ENCODE results near the gene MYO7A.

The MYO7A gene

GRCh38 chr11:77212314-77213007 is 84.4 kb downstream of the MYO7A start:
- Histone ChIP-seq H3K4me1 (ENCODE audit: control insufficient read depth in 5 of 5, insufficient read depth in 5 of 5, low read length in 5 of 5) (peaks cover 2 to 9% (median 8%) of the 10 kb centered on the region in 5 donors), H3K9me3 (ENCODE audit: control insufficient read depth in 5 of 5, low read length in 5 of 5) (no peaks in the 10 kb centered on the region), H3K9ac (ENCODE audit: low read length in 5 of 5) (no peak overlapping the region), H3K27ac (ENCODE audit: low read depth, low read length) (no peak overlapping the region), H3K36me3 (ENCODE audit: control insufficient read depth in 5 of 5, insufficient read depth in 5 of 5, low read length in 5 of 5) (peaks cover 0 to 55% (median 24%) of the 10 kb centered on the region in 5 donors), H3K27me3 (ENCODE audit: control insufficient read depth in 5 of 5, insufficient read depth in 4 of 5, low read length in 5 of 5) (no peaks in the 10 kb centered on the region), H3K4me3 (ENCODE audit: low read depth in 1 of 5, low read length in 5 of 5) (no peak overlapping the region)

GRCh38 chr11:77213029-77213579 is 85.1 kb downstream of the MYO7A start:
- no peaks in the 10 kb centered on the region for H3K27me3 ChIP-seq (ENCODE audit: control insufficient read depth in 5 of 5, insufficient read depth in 4 of 5, low read length in 5 of 5)
- H3K4me1 ChIP-seq (ENCODE audit: control insufficient read depth in 5 of 5, insufficient read depth in 5 of 5, low read length in 5 of 5), result peaks cover 1 to 4% (median 2%) of the 10 kb centered on the region in 5 donors
- peaks cover 0 to 55% (median 24%) of the 10 kb centered on the region in 5 donors for H3K36me3 ChIP-seq (ENCODE audit: control insufficient read depth in 5 of 5, insufficient read depth in 5 of 5, low read length in 5 of 5)
- no peak overlapping the region for H3K27ac ChIP-seq (ENCODE audit: low read depth, low read length)
- H3K9ac ChIP-seq (ENCODE audit: low read length in 5 of 5), result no peak overlapping the region
- no peak overlapping the region for H3K4me3 ChIP-seq (ENCODE audit: low read depth in 1 of 5, low read length in 5 of 5)
- H3K9me3 ChIP-seq (ENCODE audit: control insufficient read depth in 5 of 5, low read length in 5 of 5), result no peaks in the 10 kb centered on the region

- no peaks in the 10 kb centered on the region for H3K4me1 ChIP-seq (ENCODE audit: control insufficient read depth in 5 of 5, insufficient read depth in 5 of 5, low read length in 5 of 5)
- H3K9ac ChIP-seq (ENCODE audit: low read length in 5 of 5), result no peak overlapping the region
- peaks cover 0 to 52% (median 24%) of the 10 kb centered on the region in 5 donors for H3K36me3 ChIP-seq (ENCODE audit: control insufficient read depth in 5 of 5, insufficient read depth in 5 of 5, low read length in 5 of 5)
- no peak overlapping the region for H3K27ac ChIP-seq (ENCODE audit: low read depth, low read length)
- H3K9me3 ChIP-seq (ENCODE audit: control insufficient read depth in 5 of 5, low read length in 5 of 5), result no peaks in the 10 kb centered on the region
- H3K27me3 ChIP-seq (ENCODE audit: control insufficient read depth in 5 of 5, insufficient read depth in 4 of 5, low read length in 5 of 5), result no peaks in the 10 kb centered on the region
- H3K4me3 ChIP-seq (ENCODE audit: low read depth in 1 of 5, low read length in 5 of 5), result no peak overlapping the region
These were observed 85.8 kb downstream of the MYO7A start for GRCh38 chr11:77213589-77214428.

GRCh38 chr11:77214557-77214956 is 86.5 kb downstream of the MYO7A start:
- Histone ChIP-seq H3K4me3 (ENCODE audit: low read depth in 1 of 5, low read length in 5 of 5) (no peak overlapping the region), H3K9me3 (ENCODE audit: control insufficient read depth in 5 of 5, low read length in 5 of 5) (no peaks in the 10 kb centered on the region), H3K4me1 (ENCODE audit: control insufficient read depth in 5 of 5, insufficient read depth in 5 of 5, low read length in 5 of 5) (no peaks in the 10 kb centered on the region), H3K27me3 (ENCODE audit: control insufficient read depth in 5 of 5, insufficient read depth in 4 of 5, low read length in 5 of 5) (no peaks in the 10 kb centered on the region), H3K36me3 (ENCODE audit: control insufficient read depth in 5 of 5, insufficient read depth in 5 of 5, low read length in 5 of 5) (peaks cover 0 to 48% (median 24%) of the 10 kb centered on the region in 5 donors), H3K27ac (ENCODE audit: low read depth, low read length) (no peak overlapping the region), H3K9ac (ENCODE audit: low read length in 5 of 5) (no peak overlapping the region)

DNA sequence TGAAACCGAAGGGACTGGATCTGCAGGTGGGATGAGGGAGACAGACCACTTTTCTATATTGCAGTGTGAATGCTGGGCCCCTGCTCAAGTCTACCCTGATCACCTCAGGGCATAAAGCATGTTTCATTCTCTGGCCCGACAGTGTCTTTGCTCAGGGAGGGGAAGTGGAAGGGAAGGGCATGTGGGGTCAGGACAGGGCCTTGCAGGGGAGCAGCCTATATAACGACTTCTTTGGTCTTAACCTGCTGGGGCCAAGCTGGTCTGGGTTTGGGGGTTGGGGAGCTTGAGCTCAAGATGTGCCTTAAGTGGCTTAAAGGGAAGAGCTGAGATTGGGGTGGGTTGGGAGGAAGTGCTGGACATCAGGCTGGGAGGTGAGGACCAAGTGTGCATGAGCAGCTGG is 87.1 kb downstream of the MYO7A start:
- Histone ChIP-seq H3K4me3 (ENCODE audit: low read depth in 1 of 5, low read length in 5 of 5) (no peak overlapping the region), H3K27ac (ENCODE audit: low read depth, low read length) (no peak overlapping the region), H3K9ac (ENCODE audit: low read length in 5 of 5) (no peak overlapping the region), H3K36me3 (ENCODE audit: control insufficient read depth in 5 of 5, insufficient read depth in 5 of 5, low read length in 5 of 5) (peaks cover 0 to 42% (median 24%) of the 10 kb centered on the region in 5 donors), H3K9me3 (ENCODE audit: control insufficient read depth in 5 of 5, low read length in 5 of 5) (no peaks in the 10 kb centered on the region), H3K27me3 (ENCODE audit: control insufficient read depth in 5 of 5, insufficient read depth in 4 of 5, low read length in 5 of 5) (no peaks in the 10 kb centered on the region), H3K4me1 (ENCODE audit: control insufficient read depth in 5 of 5, insufficient read depth in 5 of 5, low read length in 5 of 5) (no peaks in the 10 kb centered on the region)

DNA sequence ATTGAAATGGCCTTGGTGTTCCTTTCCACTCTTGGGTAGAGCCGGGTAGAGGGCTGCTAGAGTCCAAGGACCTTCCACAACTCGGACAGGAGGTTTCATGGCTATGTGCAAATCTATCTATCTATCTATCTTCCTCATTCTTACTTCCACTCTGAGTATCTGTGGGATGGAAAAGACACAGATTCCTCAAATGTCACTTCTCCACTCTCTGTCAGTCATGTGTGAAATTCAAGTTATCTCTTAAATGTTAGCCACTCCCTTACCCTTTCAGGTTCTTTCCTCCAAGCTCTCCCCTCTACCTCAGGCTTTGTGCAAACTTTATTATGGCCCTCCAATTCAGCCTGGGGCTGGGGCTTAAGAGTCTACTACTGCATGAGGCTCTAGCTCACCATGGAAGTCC is 89.1 kb downstream of the MYO7A start:
- H3K9me3 ChIP-seq (ENCODE audit: control insufficient read depth in 5 of 5, low read length in 5 of 5), result no peaks in the 10 kb centered on the region
- H3K27me3 ChIP-seq (ENCODE audit: control insufficient read depth in 5 of 5, insufficient read depth in 4 of 5, low read length in 5 of 5), result no peaks in the 10 kb centered on the region
- H3K4me1 ChIP-seq (ENCODE audit: control insufficient read depth in 5 of 5, insufficient read depth in 5 of 5, low read length in 5 of 5), result no peaks in the 10 kb centered on the region
- H3K4me3 ChIP-seq (ENCODE audit: low read depth in 1 of 5, low read length in 5 of 5), result no peak overlapping the region
- no peak overlapping the region for H3K9ac ChIP-seq (ENCODE audit: low read length in 5 of 5)
- H3K36me3 ChIP-seq (ENCODE audit: control insufficient read depth in 5 of 5, insufficient read depth in 5 of 5, low read length in 5 of 5), result peaks cover 0 to 31% (median 23%) of the 10 kb centered on the region in 5 donors
- H3K27ac ChIP-seq (ENCODE audit: low read depth, low read length), result no peak overlapping the region

DNA sequence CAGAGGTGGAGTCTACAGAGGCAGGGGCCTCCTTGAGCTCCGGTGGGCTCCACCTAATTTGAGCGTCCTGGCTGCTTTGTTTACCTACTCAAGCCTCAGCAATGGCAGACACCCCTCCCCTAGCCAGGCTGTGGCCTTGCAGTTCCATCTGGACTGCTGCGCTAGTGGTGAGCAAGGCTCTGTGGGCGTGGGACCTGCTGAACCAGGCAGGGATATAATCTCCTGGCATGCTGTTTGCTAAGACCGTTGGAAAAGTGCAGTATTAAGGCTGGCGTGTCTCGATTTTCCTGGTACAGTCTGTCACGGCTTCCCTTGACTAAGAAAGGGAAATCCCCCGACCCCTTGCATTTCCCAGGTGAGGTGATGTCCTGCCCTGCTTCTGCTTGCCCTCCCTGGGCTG is 95.8 kb downstream of the MYO7A start:
- Histone ChIP-seq H3K4me3 (ENCODE audit: low read depth in 1 of 5, low read length in 5 of 5) (no peak overlapping the region), H3K36me3 (ENCODE audit: control insufficient read depth in 5 of 5, insufficient read depth in 5 of 5, low read length in 5 of 5) (peaks cover 0 to 4% (median 0%) of the 10 kb centered on the region in 5 donors), H3K27me3 (ENCODE audit: control insufficient read depth in 5 of 5, insufficient read depth in 4 of 5, low read length in 5 of 5) (no peaks in the 10 kb centered on the region), H3K9me3 (ENCODE audit: control insufficient read depth in 5 of 5, low read length in 5 of 5) (peaks cover 0 to 3% (median 0%) of the 10 kb centered on the region in 5 donors), H3K27ac (ENCODE audit: low read depth, low read length) (no peak overlapping the region), H3K9ac (ENCODE audit: low read length in 5 of 5) (no peak overlapping the region), H3K4me1 (ENCODE audit: control insufficient read depth in 5 of 5, insufficient read depth in 5 of 5, low read length in 5 of 5) (no peaks in the 10 kb centered on the region)

GRCh38 chr11:77230878-77231605 is 103.0 kb downstream of the MYO7A start:
- Histone ChIP-seq H3K27me3 (ENCODE audit: control insufficient read depth in 5 of 5, insufficient read depth in 4 of 5, low read length in 5 of 5) (peaks cover 0 to 4% (median 0%) of the 10 kb centered on the region in 5 donors), H3K4me1 (ENCODE audit: control insufficient read depth in 5 of 5, insufficient read depth in 5 of 5, low read length in 5 of 5) (no peaks in the 10 kb centered on the region), H3K4me3 (ENCODE audit: low read depth in 1 of 5, low read length in 5 of 5) (no peak overlapping the region), H3K9ac (ENCODE audit: low read length in 5 of 5) (no peak overlapping the region), H3K27ac (ENCODE audit: low read depth, low read length) (no peak overlapping the region), H3K36me3 (ENCODE audit: control insufficient read depth in 5 of 5, insufficient read depth in 5 of 5, low read length in 5 of 5) (no peaks in the 10 kb centered on the region), H3K9me3 (ENCODE audit: control insufficient read depth in 5 of 5, low read length in 5 of 5) (peaks cover 0 to 3% (median 0%) of the 10 kb centered on the region in 5 donors)

GRCh38 chr11:77231800-77232199 is 103.8 kb downstream of the MYO7A start:
- no peaks in the 10 kb centered on the region for H3K36me3 ChIP-seq (ENCODE audit: control insufficient read depth in 5 of 5, insufficient read depth in 5 of 5, low read length in 5 of 5)
- no peaks in the 10 kb centered on the region for H3K4me1 ChIP-seq (ENCODE audit: control insufficient read depth in 5 of 5, insufficient read depth in 5 of 5, low read length in 5 of 5)
- H3K4me3 ChIP-seq (ENCODE audit: low read depth in 1 of 5, low read length in 5 of 5), result no peak overlapping the region
- H3K9ac ChIP-seq (ENCODE audit: low read length in 5 of 5), result no peak overlapping the region
- H3K9me3 ChIP-seq (ENCODE audit: control insufficient read depth in 5 of 5, low read length in 5 of 5), result no peaks in the 10 kb centered on the region
- no peak overlapping the region for H3K27ac ChIP-seq (ENCODE audit: low read depth, low read length)
- peaks cover 0 to 4% (median 0%) of the 10 kb centered on the region in 5 donors for H3K27me3 ChIP-seq (ENCODE audit: control insufficient read depth in 5 of 5, insufficient read depth in 4 of 5, low read length in 5 of 5)
